Epithelial cell of proximal tubule (primary cell): ENCODE measurements around the gene GRK5. TPM values are rescaled to one million over a fixed set of nuclear protein-coding genes. Genes with fewer than 3 reads are reported as not detected.

Experiments used
- DNase-seq: peaks from one replicate; pipeline ENCODE4 v3.0.0-alpha.2; 2011; ENCODE audit warnings: low read depth
- H3K4me3 ChIP-seq: 2 replicates; pipeline ENCODE4 v1.5.1; 2011; ENCODE audit warnings: low read depth, mild to moderate bottlenecking, low read length
- CTCF ChIP-seq: conservative IDR thresholded peaks from 2 replicates; pipeline ENCODE4 v1.5.1; 2012; ENCODE audit warnings: low read depth, mild to moderate bottlenecking, low read length
- total RNA-seq: library from RNA; depleted of rRNA; stranded (reverse); fragments of >200 nt; gene quantifications from 2 replicates; pipeline ENCODE4 v1.2.3, GENCODE V29; 2015

The GRK5 gene
- total RNA-seq, 1 donor from 2014 or later: 2.8 TPM

DNA sequence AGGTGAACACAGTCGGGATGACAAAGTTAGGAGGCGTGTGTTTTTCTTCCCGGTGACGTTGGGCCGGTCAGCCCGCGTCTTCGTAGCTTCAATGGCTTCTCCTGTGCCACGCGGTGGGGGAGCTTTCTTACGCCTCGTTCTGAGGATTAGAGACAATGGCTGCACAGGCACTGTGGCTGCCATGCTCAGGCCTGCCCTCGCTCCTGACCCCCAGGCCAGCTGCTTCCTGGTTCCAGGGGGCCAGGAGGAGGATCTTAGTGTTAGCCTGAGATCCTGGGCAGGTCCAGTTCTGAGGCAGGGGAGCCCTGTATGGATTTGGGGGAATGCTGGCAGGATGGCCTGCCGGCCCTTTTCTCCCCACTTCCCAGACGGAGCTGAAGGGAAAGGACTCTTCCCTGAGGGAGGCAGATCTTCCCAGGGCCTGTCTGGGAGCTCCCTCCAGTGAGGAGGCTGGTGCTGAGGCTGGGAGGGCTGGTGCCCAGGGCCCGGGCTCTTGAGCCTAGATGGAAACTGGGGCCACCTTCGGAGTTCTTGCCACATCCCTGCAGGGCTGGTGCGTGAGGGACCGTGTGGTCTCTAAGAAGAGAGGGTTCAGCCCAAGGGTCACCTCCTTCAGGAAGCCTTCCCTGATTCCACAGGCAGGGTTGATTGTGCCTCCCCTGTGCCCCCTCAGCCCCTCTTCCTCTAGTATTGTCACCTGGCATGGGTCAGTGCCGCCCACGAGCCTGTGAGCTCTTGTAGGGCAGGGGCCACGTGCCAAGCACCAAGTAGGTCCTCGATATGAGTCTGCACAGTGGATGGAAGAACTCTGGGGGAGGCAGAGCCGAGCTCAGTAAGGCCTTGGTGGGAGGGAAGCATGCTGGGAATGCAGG, 101.4 kb downstream of the GRK5 start:
- H3K4me3 ChIP-seq: no peak overlapping the region
- DNase-seq: no peak
- TF ChIP-seq CTCF: no peak

DNA sequence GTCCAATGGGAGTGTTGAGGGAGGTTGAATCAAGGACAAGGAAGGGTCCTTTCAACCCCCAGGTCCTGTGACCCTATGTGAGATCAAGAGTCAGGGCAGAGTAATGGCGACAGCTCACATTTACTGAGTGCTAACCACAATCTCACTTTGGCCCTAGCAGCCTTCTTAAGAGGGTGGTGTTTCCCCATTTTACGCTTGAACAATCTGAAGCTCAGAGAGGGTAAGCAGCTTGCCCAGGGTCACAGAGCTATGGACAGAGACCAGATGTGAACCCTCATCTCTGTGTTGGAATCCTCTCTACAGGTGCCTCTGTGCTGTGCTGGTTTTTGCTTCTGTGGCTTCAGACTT, 102.0 kb downstream of the GRK5 start:
- H3K4me3 ChIP-seq: no peak overlapping the region
- DNase-seq: no peak
- TF ChIP-seq CTCF: no peak

DNA sequence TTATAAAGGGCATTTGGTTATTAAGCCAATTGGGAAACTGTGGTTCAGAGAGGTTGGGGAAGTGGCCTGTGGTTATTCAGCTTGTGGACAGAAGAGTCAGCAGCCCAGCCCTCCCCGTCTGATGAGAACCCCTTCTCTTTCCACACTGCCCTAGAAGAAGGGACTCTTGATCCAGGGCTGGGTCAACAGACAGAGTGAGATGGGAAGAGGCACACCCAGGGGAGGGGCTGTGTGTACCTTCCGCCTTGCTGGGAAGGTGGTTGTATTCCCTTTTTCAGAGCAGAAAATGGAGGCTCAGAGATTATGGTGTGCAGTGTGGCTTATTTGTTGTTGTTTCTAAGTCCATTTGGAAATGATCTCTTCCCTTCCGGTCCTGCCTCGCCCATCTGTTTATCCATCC, 103.4 kb downstream of the GRK5 start:
- no peak for TF ChIP-seq CTCF
- H3K4me3 ChIP-seq: no peak overlapping the region
- no peak for DNase-seq

DNA sequence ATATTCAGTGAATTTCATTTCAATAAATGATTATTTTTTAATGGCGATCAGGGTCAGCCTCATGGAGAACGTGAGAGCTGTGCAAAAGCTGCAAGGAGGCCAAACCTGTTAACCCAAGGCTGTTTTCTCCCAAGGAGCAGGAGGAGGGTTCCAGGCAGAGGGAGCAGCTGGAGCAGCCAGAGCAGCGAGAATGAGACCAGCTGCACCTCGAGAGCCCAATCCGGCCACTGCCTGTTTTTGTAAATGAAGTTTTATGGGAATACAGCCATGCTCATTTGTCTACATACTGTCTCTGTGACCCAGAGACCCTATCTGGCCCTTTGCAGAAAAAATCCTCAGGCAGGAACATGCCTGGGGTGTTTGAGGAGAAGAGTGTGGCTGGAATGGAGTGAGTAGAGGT, 104.9 kb downstream of the GRK5 start:
- H3K4me3 ChIP-seq: no peak overlapping the region
- no peak for TF ChIP-seq CTCF
- DNase-seq: no peak

- no peak for DNase-seq
- no peak overlapping the region for H3K4me3 ChIP-seq
- TF ChIP-seq CTCF: no peak
Measured at GRCh38 chr10:119313024-119313423, 105.7 kb downstream of the GRK5 start.

DNA sequence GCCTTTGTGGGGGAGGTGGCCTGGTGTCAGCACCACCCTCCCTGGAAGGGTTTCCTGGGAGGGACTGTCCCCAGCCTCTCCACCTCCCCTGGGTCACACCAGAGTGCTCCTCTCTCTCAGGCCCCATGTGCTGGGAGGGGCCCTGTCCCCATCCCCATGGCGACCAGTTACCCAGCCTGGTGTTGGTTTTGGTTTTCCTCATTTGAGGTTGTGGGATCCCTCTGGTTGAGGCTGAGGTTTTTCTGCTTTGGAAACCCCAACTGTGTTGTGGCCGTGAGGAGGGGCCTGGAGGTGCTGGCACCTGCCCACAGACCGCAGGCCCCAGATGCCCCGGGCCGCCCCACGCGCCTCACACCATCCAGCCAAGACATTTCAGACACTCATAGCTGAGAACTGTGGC, 106.3 kb downstream of the GRK5 start:
- H3K4me3 ChIP-seq: no peak overlapping the region
- no peak for DNase-seq
- no peak for TF ChIP-seq CTCF

DNA sequence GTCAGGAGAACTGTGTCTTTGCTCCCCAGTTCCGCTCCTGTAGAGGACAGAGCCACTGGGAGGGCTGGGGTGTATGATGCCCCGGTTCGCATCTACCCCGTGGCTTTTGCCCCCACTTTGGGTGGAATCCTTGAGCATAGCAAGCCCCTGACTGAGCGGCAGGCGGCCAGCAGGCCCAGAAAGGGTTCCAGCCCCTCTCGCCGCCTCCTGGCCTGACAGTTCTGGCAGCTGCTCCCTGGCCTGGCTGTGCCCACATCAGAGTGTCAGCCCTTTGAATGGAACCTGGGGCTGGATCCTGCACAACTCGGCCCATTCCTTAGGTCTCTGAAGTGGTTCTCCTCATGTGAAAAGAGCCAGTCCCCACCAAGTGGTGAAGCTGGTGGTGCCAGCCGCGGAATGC, 106.7 kb downstream of the GRK5 start:
- no peak for DNase-seq
- no peak overlapping the region for H3K4me3 ChIP-seq
- no peak for TF ChIP-seq CTCF
